Suprapubic skin (tissue), 4 donors: ENCODE data around the gene TSN.

Experiments
- EP300 ChIP-seq: sonication (generic); formaldehyde crosslinking; IDR thresholded peaks from one replicate; pipeline ENCODE4 v1.6.1; 2017; ENCODE audit warnings: antibody characterized with exemption
- POLR2A ChIP-seq, 2 donors: fragments of 450-650 bp; IDR thresholded peaks; one replicate each; pipeline ENCODE4 v1.6.1; 2017; ENCODE audit warnings: antibody characterized with exemption in 2 of 2, mild to moderate bottlenecking in 2 of 2, moderate library complexity in 2 of 2
- POLR2AphosphoS5 ChIP-seq, 3 donors: sonication (generic); formaldehyde crosslinking; IDR thresholded peaks; one replicate each; pipeline ENCODE4 v1.6.1; 2017; ENCODE audit warnings: antibody characterized with exemption in 3 of 3
- TF ChIP-seq, protein P1 (sequence below), 2 donors: fragments of 200-600 bp in 1 of 2; fragments of 450-650 bp in 1 of 2; sonication (generic) in 1 of 2; IDR thresholded peaks; one replicate each; pipeline ENCODE4 v1.5.1; 2016 to 2019; ENCODE audit warnings: antibody characterized with exemption in 2 of 2, mild to moderate bottlenecking in 1 of 2, moderate library complexity in 1 of 2

DNA sequence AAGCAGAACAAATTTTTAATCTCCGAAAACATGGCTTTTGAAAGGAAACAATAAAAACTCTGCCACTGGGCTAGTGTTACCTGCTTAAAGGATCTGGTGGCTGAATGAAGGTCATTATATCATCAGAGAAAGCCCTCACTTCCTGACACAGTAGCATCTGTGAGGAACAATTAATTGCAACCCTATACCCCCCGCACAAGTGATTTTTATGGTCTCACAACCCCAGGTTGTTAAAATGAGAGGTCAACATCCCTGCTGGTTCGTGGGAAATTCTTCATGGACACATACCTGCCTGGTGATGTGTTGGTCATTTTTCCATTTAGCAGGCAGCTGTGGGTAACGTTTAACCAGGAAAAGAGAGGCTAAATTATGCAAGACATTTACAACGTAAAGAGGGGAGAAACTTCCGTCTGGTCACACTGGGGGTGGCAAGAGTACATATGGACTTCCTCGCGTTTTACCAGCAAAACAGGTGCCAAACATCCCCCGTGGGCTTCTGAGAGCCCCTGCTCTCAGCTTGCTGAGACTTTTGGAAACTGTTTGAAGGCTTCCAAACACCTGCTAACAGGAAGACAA, 48.0 kb upstream of the TSN start:
- TF ChIP-seq, protein P1, sequence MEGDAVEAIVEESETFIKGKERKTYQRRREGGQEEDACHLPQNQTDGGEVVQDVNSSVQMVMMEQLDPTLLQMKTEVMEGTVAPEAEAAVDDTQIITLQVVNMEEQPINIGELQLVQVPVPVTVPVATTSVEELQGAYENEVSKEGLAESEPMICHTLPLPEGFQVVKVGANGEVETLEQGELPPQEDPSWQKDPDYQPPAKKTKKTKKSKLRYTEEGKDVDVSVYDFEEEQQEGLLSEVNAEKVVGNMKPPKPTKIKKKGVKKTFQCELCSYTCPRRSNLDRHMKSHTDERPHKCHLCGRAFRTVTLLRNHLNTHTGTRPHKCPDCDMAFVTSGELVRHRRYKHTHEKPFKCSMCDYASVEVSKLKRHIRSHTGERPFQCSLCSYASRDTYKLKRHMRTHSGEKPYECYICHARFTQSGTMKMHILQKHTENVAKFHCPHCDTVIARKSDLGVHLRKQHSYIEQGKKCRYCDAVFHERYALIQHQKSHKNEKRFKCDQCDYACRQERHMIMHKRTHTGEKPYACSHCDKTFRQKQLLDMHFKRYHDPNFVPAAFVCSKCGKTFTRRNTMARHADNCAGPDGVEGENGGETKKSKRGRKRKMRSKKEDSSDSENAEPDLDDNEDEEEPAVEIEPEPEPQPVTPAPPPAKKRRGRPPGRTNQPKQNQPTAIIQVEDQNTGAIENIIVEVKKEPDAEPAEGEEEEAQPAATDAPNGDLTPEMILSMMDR (IDR thresholded peaks at IDR 0.05): no peak
- TF ChIP-seq POLR2A (IDR thresholded peaks at IDR 0.05) (no peak), POLR2AphosphoS5 (IDR thresholded peaks at IDR 0.05) (no peak), EP300 (no peak)
